ENCODE measurements around the gene KRTAP10-11. TPM values are rescaled to one million over a fixed set of nuclear protein-coding genes. Genes with fewer than 3 reads are reported as not detected.

The KRTAP10-11 gene
- total and polyA plus RNA-seq, 7 donors = not detected

GRCh38 chr21:44653123-44653522, 6.9 kb downstream of the KRTAP10-11 start:
- WGBS, 3 donors = 47 to 55% (median 55%) methylated on average over 14 of the region's 14 CpGs
- Histone ChIP-seq H3K4me1 (no peaks in the 10 kb centered on the region), H3K27ac (no peak overlapping the region), H3K36me3 (ENCODE audit: insufficient read depth in 1 of 2, low read depth in 1 of 2) (no peaks in the 10 kb centered on the region), H3K27me3 (ENCODE audit: insufficient read depth in 3 of 3, low read length in 2 of 3) (peaks cover 0 to 39% (median 4%) of the 10 kb centered on the region in 3 donors), H3K4me3 (no peak overlapping the region), H3K9me3 (no peaks in the 10 kb centered on the region)
- TF ChIP-seq, protein P1, sequence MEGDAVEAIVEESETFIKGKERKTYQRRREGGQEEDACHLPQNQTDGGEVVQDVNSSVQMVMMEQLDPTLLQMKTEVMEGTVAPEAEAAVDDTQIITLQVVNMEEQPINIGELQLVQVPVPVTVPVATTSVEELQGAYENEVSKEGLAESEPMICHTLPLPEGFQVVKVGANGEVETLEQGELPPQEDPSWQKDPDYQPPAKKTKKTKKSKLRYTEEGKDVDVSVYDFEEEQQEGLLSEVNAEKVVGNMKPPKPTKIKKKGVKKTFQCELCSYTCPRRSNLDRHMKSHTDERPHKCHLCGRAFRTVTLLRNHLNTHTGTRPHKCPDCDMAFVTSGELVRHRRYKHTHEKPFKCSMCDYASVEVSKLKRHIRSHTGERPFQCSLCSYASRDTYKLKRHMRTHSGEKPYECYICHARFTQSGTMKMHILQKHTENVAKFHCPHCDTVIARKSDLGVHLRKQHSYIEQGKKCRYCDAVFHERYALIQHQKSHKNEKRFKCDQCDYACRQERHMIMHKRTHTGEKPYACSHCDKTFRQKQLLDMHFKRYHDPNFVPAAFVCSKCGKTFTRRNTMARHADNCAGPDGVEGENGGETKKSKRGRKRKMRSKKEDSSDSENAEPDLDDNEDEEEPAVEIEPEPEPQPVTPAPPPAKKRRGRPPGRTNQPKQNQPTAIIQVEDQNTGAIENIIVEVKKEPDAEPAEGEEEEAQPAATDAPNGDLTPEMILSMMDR (IDR thresholded peaks at IDR 0.05) = no peak
- DNase-seq (no peak), ATAC-seq (no peak)
- intact Hi-C loops (cut with DNase I) = no loop called here

DNA sequence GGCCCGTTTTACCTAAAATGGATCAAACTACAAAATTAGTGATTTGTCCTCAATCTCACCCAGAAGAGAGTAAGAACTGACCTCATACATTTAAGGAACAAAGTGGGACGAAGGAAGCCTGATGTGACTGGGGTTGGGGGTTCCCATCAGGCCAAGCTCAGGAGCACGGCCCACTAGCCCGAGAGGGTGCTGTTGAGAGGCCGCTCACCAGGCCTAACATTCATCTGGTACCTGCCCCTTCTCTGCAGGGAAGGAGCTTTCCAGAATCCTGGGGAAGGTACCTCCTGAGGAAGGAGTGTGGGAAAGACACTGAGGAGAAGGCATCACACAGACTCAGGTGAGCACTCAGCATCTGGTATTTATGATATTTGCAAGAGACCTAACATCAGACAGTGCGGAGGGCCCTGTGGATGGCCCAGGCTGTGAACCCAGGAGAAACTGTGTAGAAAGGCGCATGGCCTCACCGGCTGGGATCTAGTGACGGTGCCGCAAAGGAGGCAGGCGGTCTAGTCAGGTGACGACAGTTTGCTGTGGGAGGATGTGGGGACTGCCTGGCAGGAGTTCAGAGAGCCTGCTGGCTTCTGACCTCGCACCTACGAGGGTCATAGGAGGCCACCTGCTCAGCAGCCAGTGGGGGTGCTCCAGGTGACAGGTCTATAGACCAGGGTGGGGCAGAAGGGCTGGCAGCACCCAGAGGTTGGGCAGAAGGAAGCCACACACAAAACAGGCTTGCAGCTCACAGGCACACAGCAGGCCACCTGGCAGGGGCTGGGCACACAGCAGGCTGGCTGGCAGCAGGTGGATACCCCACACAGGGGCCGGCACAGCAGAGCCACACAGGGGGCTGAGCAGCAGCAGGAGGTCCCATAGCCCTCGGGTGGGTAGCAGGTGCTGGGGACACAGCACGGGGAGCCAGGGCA, 7.7 kb downstream of the KRTAP10-11 start:
- Histone ChIP-seq H3K9me3 (no peaks in the 10 kb centered on the region), H3K36me3 (ENCODE audit: insufficient read depth in 1 of 2, low read depth in 1 of 2) (no peaks in the 10 kb centered on the region), H3K27me3 (ENCODE audit: insufficient read depth in 3 of 3, low read length in 2 of 3) (peaks cover 0 to 42% (median 3%) of the 10 kb centered on the region in 3 donors), H3K4me1 (no peaks in the 10 kb centered on the region), H3K4me3 (no peak overlapping the region), H3K27ac (no peak overlapping the region)
- no peak for ATAC-seq
- 65 to 74% (median 70%) methylated on average over 17 of the region's 17 CpGs for WGBS, 3 donors
- intact Hi-C loops (cut with DNase I) = no loop called here
- TF ChIP-seq, protein P1 (IDR thresholded peaks at IDR 0.05) = no peak
- no peak for DNase-seq

GRCh38 chr21:44654576-44655175, 8.5 kb downstream of the KRTAP10-11 start, which contains the start of gene KRTAP12-4:
TSS of gene KRTAP12-4 (minus strand) at chr21:44654659. CDS start at chr21:44654614, 45 bp downstream.
- intact Hi-C loops (cut with DNase I) = no loop called here

GRCh38 chr21:44656868-44657267, 10.7 kb downstream of the KRTAP10-11 start:
- intact Hi-C loops (cut with DNase I) = no loop called here
- Histone ChIP-seq H3K9me3 (no peaks in the 10 kb centered on the region), H3K4me3 (no peak overlapping the region), H3K4me1 (no peaks in the 10 kb centered on the region), H3K27me3 (ENCODE audit: insufficient read depth in 3 of 3, low read length in 2 of 3) (peaks cover 2 to 44% (median 5%) of the 10 kb centered on the region in 3 donors), H3K36me3 (ENCODE audit: insufficient read depth in 1 of 2, low read depth in 1 of 2) (no peaks in the 10 kb centered on the region), H3K27ac (no peak overlapping the region)
- no peak for ATAC-seq
- TF ChIP-seq, protein P1 (IDR thresholded peaks at IDR 0.05) = no peak
- DNase-seq = no peak
- 40 to 63% (median 49%) methylated on average over 1 of the region's 1 CpG for WGBS, 3 donors

More at GRCh38 chr21:44654576-44655175, 8.5 kb downstream of the KRTAP10-11 start, which contains the start of gene KRTAP12-4:
- WGBS, 3 donors = 55 to 63% (median 55%) methylated on average over 9 of the region's 9 CpGs
- Histone ChIP-seq H3K27me3 (ENCODE audit: insufficient read depth in 3 of 3, low read length in 2 of 3) (peaks cover 0 to 46% (median 2%) of the 10 kb centered on the region in 3 donors), H3K4me1 (no peaks in the 10 kb centered on the region), H3K27ac (no peak within 1 kb of the TSS), H3K36me3 (ENCODE audit: insufficient read depth in 1 of 2, low read depth in 1 of 2) (no peaks in the 10 kb centered on the region), H3K9me3 (no peaks in the 10 kb centered on the region), H3K4me3 (no peak within 1 kb of the TSS)
- TF ChIP-seq, protein P1 (IDR thresholded peaks at IDR 0.05) = no peak
- ATAC-seq (no peak), DNase-seq (no peak)
